HG03139 (cell line): ENCODE measurements around the gene IRF2BP1.
"Not testable (repeated sequence)": the region's sequence is repeated elsewhere in the genome, so short reads cannot be mapped to it uniquely, and the experiment has no call there.

Experiments
- ATAC-seq: cut with Tn5 transposase; IDR thresholded peaks from one replicate; pipeline ENCODE4 v1.9.1; 2021; ENCODE audit not compliant: unreplicated experiment

The IRF2BP1 gene

GRCh38 chr19:45902651-45903625 is 17.0 kb upstream of the IRF2BP1 start:
- peak; percentile 76 for ATAC-seq

GRCh38 chr19:45901912-45902650 is 16.1 kb upstream of the IRF2BP1 start, which contains the start of gene MYPOP:
MYPOP (minus strand) TSS chr19:45902613; CDS start chr19:45901773, 840 bp downstream.
- no peak for ATAC-seq

- no peak for ATAC-seq
These were observed 15.5 kb upstream of the IRF2BP1 start for GRCh38 chr19:45901432-45901911.

- no peak for ATAC-seq
These were observed 14.9 kb upstream of the IRF2BP1 start for GRCh38 chr19:45900738-45901431.

- ATAC-seq, result no peak
These were observed 14.1 kb upstream of the IRF2BP1 start for GRCh38 chr19:45899919-45900589.

- ATAC-seq, result no peak
These were observed 13.3 kb upstream of the IRF2BP1 start for GRCh38 chr19:45899253-45899652.

GRCh38 chr19:45897261-45897812 is 11.4 kb upstream of the IRF2BP1 start:
- ATAC-seq, result no peak

GRCh38 chr19:45895983-45896599 is 10.2 kb upstream of the IRF2BP1 start:
- not testable (repeated sequence) for ATAC-seq

- no peak for ATAC-seq
These were observed 9.6 kb upstream of the IRF2BP1 start for GRCh38 chr19:45895519-45895972.

- no peak for ATAC-seq
These were observed 4.9 kb upstream of the IRF2BP1 start for GRCh38 chr19:45890877-45891276.

GRCh38 chr19:45889210-45889885 is 3.4 kb upstream of the IRF2BP1 start:
- ATAC-seq, result no peak

GRCh38 chr19:45887200-45887710 is 1.3 kb upstream of the IRF2BP1 start:
- no peak for ATAC-seq

GRCh38 chr19:45886427-45887199 is 672 bp upstream of the IRF2BP1 start:
- ATAC-seq, result peak; percentile 42

- ATAC-seq, result no peak
These were observed 1.0 kb downstream of the IRF2BP1 start for GRCh38 chr19:45884682-45885555.

GRCh38 chr19:45883881-45884681 is 1.9 kb downstream of the IRF2BP1 start:
- no peak for ATAC-seq

- ATAC-seq, result no peak
These were observed 2.4 kb downstream of the IRF2BP1 start for GRCh38 chr19:45883586-45883880.
